Vagina (tissue), 2 donors: Measurements from ENCODE around the gene IL20RB.

Experiments
- POLR2AphosphoS5 ChIP-seq, 2 donors: sonication (generic); formaldehyde crosslinking; IDR thresholded peaks; one replicate each; pipeline ENCODE4 v1.9.0; 2017; ENCODE audit warnings: antibody characterized with exemption in 2 of 2, mild to moderate bottlenecking in 2 of 2, low read depth in 1 of 2; ENCODE audit not compliant: insufficient read depth in 1 of 2
- TF ChIP-seq, protein P1 (sequence below), 3 experiments: fragments of 450-650 bp in 2 of 3; fragments of 200-600 bp in 1 of 3; sonication (generic) in 1 of 3; IDR thresholded peaks; one replicate each; pipeline ENCODE4 v1.5.1; 2017 to 2019; ENCODE audit warnings: antibody characterized with exemption in 3 of 3, mild to moderate bottlenecking in 2 of 3, moderate library complexity in 2 of 3

DNA sequence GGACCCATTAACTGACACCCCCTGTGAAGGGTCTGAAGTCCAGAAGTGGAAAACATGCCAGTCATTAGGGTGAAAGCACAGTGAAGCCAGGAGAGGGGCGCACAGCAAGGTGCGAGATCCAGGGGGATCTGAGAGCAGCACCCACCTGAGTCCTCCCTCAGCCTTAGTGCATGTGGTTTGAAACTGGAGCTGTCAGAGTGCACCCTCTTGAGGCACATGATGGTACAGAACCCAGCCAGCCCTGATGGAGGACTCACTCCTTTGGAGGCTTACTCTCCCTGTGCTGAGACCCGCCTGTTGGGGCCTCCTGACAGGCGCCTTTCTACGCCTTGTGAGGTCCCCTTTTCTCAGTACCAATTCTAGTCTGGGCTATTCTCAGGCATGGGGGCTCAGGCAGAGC is 77.8 kb downstream of the IL20RB start:
- TF ChIP-seq, protein P1, sequence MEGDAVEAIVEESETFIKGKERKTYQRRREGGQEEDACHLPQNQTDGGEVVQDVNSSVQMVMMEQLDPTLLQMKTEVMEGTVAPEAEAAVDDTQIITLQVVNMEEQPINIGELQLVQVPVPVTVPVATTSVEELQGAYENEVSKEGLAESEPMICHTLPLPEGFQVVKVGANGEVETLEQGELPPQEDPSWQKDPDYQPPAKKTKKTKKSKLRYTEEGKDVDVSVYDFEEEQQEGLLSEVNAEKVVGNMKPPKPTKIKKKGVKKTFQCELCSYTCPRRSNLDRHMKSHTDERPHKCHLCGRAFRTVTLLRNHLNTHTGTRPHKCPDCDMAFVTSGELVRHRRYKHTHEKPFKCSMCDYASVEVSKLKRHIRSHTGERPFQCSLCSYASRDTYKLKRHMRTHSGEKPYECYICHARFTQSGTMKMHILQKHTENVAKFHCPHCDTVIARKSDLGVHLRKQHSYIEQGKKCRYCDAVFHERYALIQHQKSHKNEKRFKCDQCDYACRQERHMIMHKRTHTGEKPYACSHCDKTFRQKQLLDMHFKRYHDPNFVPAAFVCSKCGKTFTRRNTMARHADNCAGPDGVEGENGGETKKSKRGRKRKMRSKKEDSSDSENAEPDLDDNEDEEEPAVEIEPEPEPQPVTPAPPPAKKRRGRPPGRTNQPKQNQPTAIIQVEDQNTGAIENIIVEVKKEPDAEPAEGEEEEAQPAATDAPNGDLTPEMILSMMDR (IDR thresholded peaks at IDR 0.05), result no peak
- TF ChIP-seq POLR2AphosphoS5 (IDR thresholded peaks at IDR 0.05; ENCODE audit: insufficient read depth in 1 of 2, low read depth in 1 of 2), result no peak
